ENCODE results near the gene DDAH1.
"Not testable (repeated sequence)": the region's sequence is repeated elsewhere in the genome, so short reads cannot be mapped to it uniquely, and the experiment has no call there.

Gene DDAH1

DNA sequence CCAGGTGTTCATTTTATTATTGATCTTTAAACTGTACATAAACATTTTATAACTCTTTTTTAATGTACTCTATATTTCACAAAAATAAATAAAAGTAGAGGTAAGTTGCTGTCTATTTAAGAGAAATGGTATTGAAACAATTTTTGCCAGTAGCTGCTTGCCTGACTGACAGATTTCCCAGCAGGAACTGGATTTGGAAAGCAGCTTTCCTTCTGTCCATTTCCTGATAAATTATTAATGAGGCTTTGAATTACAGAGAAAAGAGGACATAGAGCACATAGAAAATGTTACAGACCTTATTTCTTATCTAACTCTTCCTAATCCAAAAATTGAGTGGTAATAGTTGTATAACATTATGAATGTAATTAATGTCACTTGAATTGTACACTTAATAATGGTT lies 108.8 kb downstream of the DDAH1 start:
- DNase-seq: no peak

GRCh38 chr1:85352055-85352454 lies 112.9 kb downstream of the DDAH1 start:
- no peak for DNase-seq

DNA sequence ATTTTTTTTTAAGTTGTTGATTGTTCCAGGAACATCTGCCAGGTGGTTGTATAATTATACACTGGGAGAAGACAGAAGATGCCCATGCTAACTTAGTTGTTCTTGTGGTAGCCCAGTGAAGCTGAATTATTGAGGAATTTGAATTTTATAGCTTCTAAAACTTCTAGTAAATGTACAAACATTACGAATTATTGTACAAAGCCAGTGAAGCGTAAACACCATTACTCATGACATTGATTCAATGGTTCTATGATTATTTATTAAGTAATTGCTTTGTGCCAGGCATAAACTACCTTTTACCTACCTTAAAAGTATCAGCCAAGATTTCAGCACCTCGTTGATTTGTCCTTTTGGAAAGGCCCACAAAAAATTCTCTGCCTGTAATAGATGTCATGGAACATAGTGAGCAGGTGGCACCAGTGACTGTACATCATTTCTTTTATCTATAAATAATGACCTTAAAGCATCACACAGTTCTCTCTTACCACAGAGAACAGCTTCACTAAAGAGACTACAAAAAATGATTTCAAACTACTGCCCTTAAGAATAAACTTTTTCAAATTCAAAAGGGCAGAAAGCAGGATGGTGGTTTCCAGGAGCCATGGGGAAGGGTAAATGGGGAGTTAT lies 113.6 kb downstream of the DDAH1 start:
- DNase-seq: no peak

DNA sequence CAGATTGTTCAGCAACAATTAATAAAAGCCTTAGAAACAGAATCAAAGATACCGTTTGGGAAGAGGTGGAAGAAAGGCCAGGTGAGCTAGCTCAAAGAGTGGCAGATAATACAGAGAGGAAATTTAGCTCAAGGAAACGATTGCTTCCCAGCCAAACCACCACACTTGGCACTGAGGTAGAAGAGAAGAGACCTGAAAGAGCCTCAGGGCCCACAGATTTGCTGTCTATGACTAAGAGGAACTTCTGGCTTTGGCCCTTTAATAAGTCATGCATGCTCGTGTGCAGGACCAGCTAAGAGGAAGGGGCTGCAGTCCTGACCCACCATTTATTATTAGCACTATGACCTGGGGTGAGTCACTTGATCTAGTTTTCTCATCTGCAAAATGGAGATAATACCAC lies 115.7 kb downstream of the DDAH1 start:
- DNase-seq: no peak

DNA sequence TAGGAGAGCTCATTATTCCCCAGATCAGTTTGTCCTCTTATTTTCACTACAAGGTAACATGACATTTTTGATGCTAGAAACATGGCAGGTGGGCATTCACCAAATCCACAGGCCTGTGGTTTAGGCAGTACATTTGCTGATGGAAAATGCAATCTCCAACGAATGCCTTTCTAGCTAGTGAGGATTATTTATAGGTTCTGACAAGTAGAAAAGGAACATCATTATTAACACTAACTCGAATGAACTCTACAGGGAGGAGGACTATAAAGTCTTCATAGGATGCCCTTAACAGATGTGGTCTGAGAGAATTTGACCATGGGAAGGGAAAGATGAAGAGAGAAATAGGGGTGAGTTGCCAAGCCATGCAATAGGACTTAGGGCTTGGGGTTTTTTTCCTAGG lies 117.1 kb downstream of the DDAH1 start:
- no peak for DNase-seq

- DNase-seq: not testable (repeated sequence)
These were observed 117.7 kb downstream of the DDAH1 start for GRCh38 chr1:85347275-85347674.

GRCh38 chr1:85344256-85344694 lies 120.7 kb downstream of the DDAH1 start:
- peak; percentile 37 for DNase-seq

DNA sequence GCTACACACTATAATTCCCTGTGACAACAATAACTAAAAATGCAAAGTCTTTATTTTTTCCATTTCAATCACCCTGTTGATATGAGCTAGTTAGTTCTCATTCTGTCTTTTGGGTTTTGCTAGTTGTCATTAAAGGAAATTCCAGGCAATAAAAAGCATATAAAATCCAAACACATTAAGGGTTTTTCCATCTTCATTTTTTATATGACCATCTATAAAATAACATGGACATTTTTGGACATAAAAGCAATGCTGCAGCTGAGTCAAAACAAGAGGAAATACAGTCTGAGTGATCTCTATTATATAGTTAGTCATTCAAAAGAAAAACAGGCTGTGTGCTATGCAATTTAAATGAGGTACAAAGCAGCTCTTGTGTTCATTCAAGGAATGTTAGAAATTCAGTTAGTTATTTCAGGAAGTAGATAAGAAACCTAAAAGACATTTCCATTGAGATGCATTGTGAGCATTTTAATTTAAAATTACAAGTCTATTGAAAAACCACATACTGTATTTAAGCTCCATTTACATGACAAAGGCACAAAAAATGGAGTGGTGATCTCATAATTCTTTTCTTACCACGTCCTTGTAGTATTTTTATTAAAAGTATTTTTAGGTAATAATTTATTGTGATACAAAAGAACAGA lies 121.2 kb downstream of the DDAH1 start:
- no peak for DNase-seq

GRCh38 chr1:85343213-85343611 lies 121.7 kb downstream of the DDAH1 start:
- no peak for DNase-seq

- no peak for DNase-seq
These were observed 122.8 kb downstream of the DDAH1 start for GRCh38 chr1:85342207-85342606.

- no peak for DNase-seq
These were observed 124.5 kb downstream of the DDAH1 start for GRCh38 chr1:85340427-85340826.

GRCh38 chr1:85339656-85340399 lies 125.1 kb downstream of the DDAH1 start:
- no peak for DNase-seq

- no peak for DNase-seq
These were observed 125.9 kb downstream of the DDAH1 start for GRCh38 chr1:85339089-85339488.

GRCh38 chr1:85334962-85335361 lies 130.0 kb downstream of the DDAH1 start:
- DNase-seq: peak; percentile 29

DNA sequence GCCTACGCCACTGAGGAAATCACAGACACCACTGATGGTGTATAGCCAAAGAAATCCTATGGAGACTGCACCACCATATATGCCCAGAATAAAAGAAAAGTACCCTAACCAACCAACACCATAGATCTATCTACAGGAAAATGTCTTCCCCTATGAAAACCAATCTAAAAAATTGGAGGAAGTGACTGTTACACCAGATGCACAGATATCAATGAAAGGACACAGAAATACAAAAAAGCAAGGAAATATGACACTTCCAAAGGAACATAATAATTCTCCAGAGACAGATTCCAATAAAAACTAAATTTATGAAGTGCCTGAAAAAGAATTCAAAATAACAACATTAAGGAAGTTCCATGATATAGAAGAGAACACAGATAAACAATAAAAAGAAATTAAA lies 131.8 kb downstream of the DDAH1 start:
- no peak for DNase-seq

DNA sequence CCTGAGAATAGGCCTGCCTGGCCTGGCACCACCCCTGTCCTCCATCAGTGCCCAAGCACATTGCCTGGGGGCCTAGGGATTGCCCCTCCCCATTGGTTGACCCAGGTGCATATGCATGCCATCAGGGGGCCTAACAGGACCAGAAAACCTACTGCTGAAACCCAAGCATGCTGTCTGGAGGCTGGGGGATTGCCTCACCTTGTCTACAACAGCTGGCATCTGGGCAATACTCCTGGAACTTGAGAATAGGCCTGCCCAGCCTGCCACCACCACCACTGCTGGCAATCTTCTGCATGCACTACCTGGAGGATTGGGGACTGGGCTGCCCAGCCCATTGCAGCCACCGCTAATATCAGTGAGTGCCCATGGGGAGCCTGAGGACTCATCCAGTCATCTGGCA lies 132.4 kb downstream of the DDAH1 start:
- no peak for DNase-seq

GRCh38 chr1:85330711-85331290 lies 134.2 kb downstream of the DDAH1 start:
- DNase-seq: no peak

DNA sequence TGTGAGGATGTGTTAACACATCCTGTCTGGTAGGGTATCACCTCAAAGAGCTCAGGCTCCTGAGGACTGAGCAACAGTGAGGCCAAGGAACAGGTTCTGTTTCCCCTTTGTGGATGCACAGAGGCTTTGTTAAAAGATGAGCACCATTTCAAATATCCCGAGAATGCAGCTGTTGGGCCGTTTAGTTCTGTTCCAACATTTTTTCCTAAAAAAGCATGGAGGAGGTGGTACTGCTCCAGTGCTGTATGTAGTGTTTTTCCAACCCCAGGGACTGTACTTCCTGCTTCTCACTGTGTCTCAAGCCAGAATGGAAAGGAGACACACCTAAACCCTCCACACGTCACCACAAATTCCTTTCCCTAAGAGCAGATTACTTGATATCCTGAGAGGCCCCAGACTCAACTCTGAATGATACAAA lies 134.7 kb downstream of the DDAH1 start:
- DNase-seq: no peak

- DNase-seq: no peak
These were observed 136.1 kb downstream of the DDAH1 start for GRCh38 chr1:85328713-85329397.

DNA sequence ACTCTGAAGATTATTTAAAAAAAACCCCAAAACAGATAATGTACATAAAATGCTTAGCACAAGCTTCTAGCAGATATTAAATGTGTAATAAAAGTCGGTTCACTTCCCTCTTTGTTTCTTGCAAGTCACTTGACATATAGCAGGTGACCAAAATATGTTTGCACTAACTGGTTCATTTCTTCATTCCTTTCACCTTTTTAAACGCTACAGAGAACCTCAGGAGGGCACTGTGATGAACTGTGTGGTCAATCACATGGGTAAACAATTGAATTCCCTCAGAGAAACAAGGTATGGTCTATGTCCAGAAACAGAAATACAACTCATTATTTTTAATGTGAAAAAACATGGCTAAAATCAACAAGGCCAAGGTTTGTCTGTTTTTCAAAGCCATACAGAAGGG lies 137.2 kb downstream of the DDAH1 start:
- no peak for DNase-seq

- no peak for DNase-seq
These were observed 138.1 kb downstream of the DDAH1 start for GRCh38 chr1:85326851-85327250.

DNA sequence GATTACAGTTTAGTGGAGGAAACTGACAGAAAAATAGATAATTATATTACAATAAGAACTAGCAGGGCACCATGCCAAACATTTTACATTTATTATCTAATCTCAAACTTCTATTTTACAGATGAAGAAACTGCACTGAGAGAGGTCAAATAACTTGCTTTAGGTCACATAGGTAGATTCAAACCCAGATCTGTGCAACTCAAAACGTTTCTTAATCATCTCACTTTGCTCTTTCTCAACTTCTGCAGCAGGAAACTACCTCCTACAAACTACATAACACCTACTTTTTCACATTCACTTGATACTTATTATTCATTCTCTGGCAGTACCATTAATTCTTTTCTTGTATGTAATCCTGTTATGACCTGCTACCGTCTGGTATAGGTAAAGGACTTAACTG lies 138.6 kb downstream of the DDAH1 start:
- no peak for DNase-seq

GRCh38 chr1:85325920-85326319 lies 139.0 kb downstream of the DDAH1 start:
- DNase-seq: no peak
